ES-I3 (cell line): ENCODE results near the gene NECAB3.

Experiments
- H3K36me3 ChIP-seq: 2 replicates; pipeline ENCODE4 v1.6.1; 2013; ENCODE audit warnings: mild to moderate bottlenecking, low read length, control low read depth, moderate library complexity; ENCODE audit not compliant: insufficient read depth
- H3K4me1 ChIP-seq: 2 replicates; pipeline ENCODE4 v1.6.1; 2013; ENCODE audit warnings: mild to moderate bottlenecking, control low read depth, low read length; ENCODE audit not compliant: insufficient read depth
- H3K9ac ChIP-seq: 2 replicates; pipeline ENCODE4 v1.6.1; 2013; ENCODE audit warnings: low read depth, mild to moderate bottlenecking, low read length, moderate library complexity
- H3K9me3 ChIP-seq: 2 replicates; pipeline ENCODE4 v1.6.1; 2013; ENCODE audit warnings: mild to moderate bottlenecking, low read length, moderate library complexity; ENCODE audit not compliant: control insufficient read depth, insufficient read depth

Gene NECAB3

GRCh38 chr20:33626190-33626589 is 48.0 kb downstream of the NECAB3 start:
- H3K9ac ChIP-seq, result no peak overlapping the region
- no peaks in the 10 kb centered on the region for H3K4me1 ChIP-seq
- no peaks in the 10 kb centered on the region for H3K9me3 ChIP-seq
- H3K36me3 ChIP-seq, result peaks cover 6% of the 10 kb centered on the region; the same call in 1 of the 2 replicates

GRCh38 chr20:33624399-33624798 is 49.8 kb downstream of the NECAB3 start:
- Histone ChIP-seq H3K9me3 (no peaks in the 10 kb centered on the region), H3K4me1 (no peaks in the 10 kb centered on the region), H3K9ac (no peak overlapping the region), H3K36me3 (peaks cover 6% of the 10 kb centered on the region; the same call in 1 of the 2 replicates)

- H3K9ac ChIP-seq, result no peak overlapping the region
- peaks cover 6% of the 10 kb centered on the region; the same call in 1 of the 2 replicates for H3K36me3 ChIP-seq
Observed at GRCh38 chr20:33622705-33623365, 51.4 kb downstream of the NECAB3 start.

GRCh38 chr20:33621717-33622400 is 52.4 kb downstream of the NECAB3 start:
- H3K9me3 ChIP-seq, result no peaks in the 10 kb centered on the region
- no peak overlapping the region for H3K9ac ChIP-seq
- peaks cover 4% of the 10 kb centered on the region; the same call in 1 of the 2 replicates for H3K4me1 ChIP-seq
- H3K36me3 ChIP-seq, result peaks cover 6% of the 10 kb centered on the region; the same call in 1 of the 2 replicates

More at GRCh38 chr20:33622705-33623365, 51.4 kb downstream of the NECAB3 start:
- H3K4me1 ChIP-seq, result peaks cover 4% of the 10 kb centered on the region; the same call in 1 of the 2 replicates
- H3K9me3 ChIP-seq, result no peaks in the 10 kb centered on the region

GRCh38 chr20:33612001-33612400 is 62.2 kb downstream of the NECAB3 start:
- H3K9me3 ChIP-seq, result no peaks in the 10 kb centered on the region
- no peaks in the 10 kb centered on the region for H3K4me1 ChIP-seq
- peaks cover 9% of the 10 kb centered on the region for H3K36me3 ChIP-seq
- H3K9ac ChIP-seq, result no peak overlapping the region

- H3K36me3 ChIP-seq, result peaks cover 9% of the 10 kb centered on the region
- H3K4me1 ChIP-seq, result no peaks in the 10 kb centered on the region
Observed at GRCh38 chr20:33611106-33611505, 63.1 kb downstream of the NECAB3 start.

GRCh38 chr20:33609504-33609903 is 64.7 kb downstream of the NECAB3 start:
- Histone ChIP-seq H3K9me3 (no peaks in the 10 kb centered on the region), H3K36me3 (peaks cover 9% of the 10 kb centered on the region), H3K4me1 (no peaks in the 10 kb centered on the region), H3K9ac (no peak overlapping the region)

More at GRCh38 chr20:33611106-33611505, 63.1 kb downstream of the NECAB3 start:
- Histone ChIP-seq H3K9ac (no peak overlapping the region), H3K9me3 (no peaks in the 10 kb centered on the region)
